GM23248 (cell line): ENCODE measurements around the gene WFS1. TPM values are rescaled to one million over a fixed set of nuclear protein-coding genes. Genes with fewer than 3 reads are reported as not detected.

ENCODE experiments used
- DNase-seq: peaks from one replicate; pipeline ENCODE4 v3.0.0-alpha.2; 2015
- H2AFZ ChIP-seq: fragments of 200-600 bp; sonication (generic); 2 replicates; pipeline ENCODE4 v1.6.1; 2016; ENCODE audit warnings: antibody characterized with exemption
- H3F3A ChIP-seq: fragments of 200-600 bp; sonication (generic); 2 replicates; pipeline ENCODE4 v1.6.1; 2016; ENCODE audit warnings: mild to moderate bottlenecking, antibody characterized with exemption, mixed run types; ENCODE audit not compliant: insufficient read depth
- H3K27ac ChIP-seq: fragments of 200-600 bp; sonication (generic); 2 replicates; pipeline ENCODE4 v1.5.1; 2016; ENCODE audit warnings: mild to moderate bottlenecking
- H3K27me3 ChIP-seq: fragments of 200-600 bp; sonication (generic); replicated peaks from 2 replicates; pipeline ENCODE4 v1.6.1; 2016; ENCODE audit warnings: mild to moderate bottlenecking; ENCODE audit not compliant: insufficient read depth
- H3K36me3 ChIP-seq: fragments of 200-600 bp; sonication (generic); 2 replicates; pipeline ENCODE4 v1.6.1; 2016; ENCODE audit warnings: low read depth, mild to moderate bottlenecking
- H3K4me1 ChIP-seq: fragments of 200-600 bp; sonication (generic); 2 replicates; pipeline ENCODE4 v1.6.1; 2016; ENCODE audit warnings: mild to moderate bottlenecking; ENCODE audit not compliant: insufficient read depth
- H3K4me2 ChIP-seq: fragments of 200-600 bp; sonication (generic); one replicate; pipeline ENCODE4 v1.6.1; 2016; ENCODE audit warnings: mild to moderate bottlenecking; ENCODE audit not compliant: unreplicated experiment
- H3K4me3 ChIP-seq: fragments of 200-600 bp; sonication (generic); 2 replicates; pipeline ENCODE4 v1.5.1; 2016; ENCODE audit warnings: mild to moderate bottlenecking
- H3K79me2 ChIP-seq: fragments of 200-600 bp; sonication (generic); 2 replicates; pipeline ENCODE4 v1.6.1; 2016; ENCODE audit warnings: mild to moderate bottlenecking; ENCODE audit not compliant: insufficient read depth
- H3K9ac ChIP-seq: fragments of 200-600 bp; sonication (generic); 2 replicates; pipeline ENCODE4 v1.6.1; 2016; ENCODE audit warnings: mild to moderate bottlenecking
- H3K9me2 ChIP-seq: fragments of 200-600 bp; sonication (generic); 2 replicates; pipeline ENCODE4 v1.6.1; 2016; ENCODE audit warnings: mixed run types, mild to moderate bottlenecking, moderate library complexity; ENCODE audit not compliant: insufficient read depth
- H3K9me3 ChIP-seq: fragments of 200-600 bp; sonication (generic); one replicate; pipeline ENCODE4 v1.6.1; 2017; ENCODE audit warnings: low read depth
- H4K20me1 ChIP-seq: fragments of 200-600 bp; sonication (generic); 2 replicates; pipeline ENCODE4 v1.6.0; 2016; ENCODE audit not compliant: insufficient read depth
- EZH2 ChIP-seq: fragments of 200-600 bp; sonication (generic); IDR thresholded peaks from 2 replicates; pipeline ENCODE4 v1.6.1; 2018; ENCODE audit warnings: antibody characterized with exemption, mild to moderate bottlenecking; ENCODE audit not compliant: insufficient read depth, poor library complexity, severe bottlenecking
- EZH2phosphoT487 ChIP-seq: fragments of 200-600 bp; sonication (generic); IDR thresholded peaks from 2 replicates; pipeline ENCODE4 v1.6.1; 2018; ENCODE audit warnings: antibody characterized with exemption, moderate library complexity, mild to moderate bottlenecking, low read depth; ENCODE audit not compliant: insufficient read depth
- WGBS, 2 experiments: methylation state at CpG; one replicate each; pipeline ENCODE4 v1.1.6; 2015 to 2017; ENCODE audit warnings: low lambda C conversion rate in 2 of 2, low coverage in 1 of 2; ENCODE audit errors: missing lambda C conversion rate in 2 of 2; 5-methylcytosine and 5-hydroxymethylcytosine counted together
- in situ Hi-C: fragments of 300-500 bp; cut with MboI; formaldehyde crosslinking; loops from 2 replicates; pipeline ENCODE4 v1.15.0; 2020
- polyA plus RNA-seq: library from polyadenylated mRNA; unstranded; fragments of >200 nt; fragmentation: Nextera tagmentation; extraction: Ambion mirVana; gene quantifications from 2 replicates; pipeline ENCODE4 v1.2.1, GENCODE V29; 2016
- total RNA-seq: library from RNA; depleted of rRNA; stranded (reverse); fragments of >200 nt; shearing (Covaris generic); gene quantifications from 2 replicates; pipeline ENCODE4 v1.2.3, GENCODE V29; 2014

The WFS1 gene
- total and polyA plus RNA-seq, 2 experiments from 2014 or later: 24.2 to 24.4 TPM

DNA sequence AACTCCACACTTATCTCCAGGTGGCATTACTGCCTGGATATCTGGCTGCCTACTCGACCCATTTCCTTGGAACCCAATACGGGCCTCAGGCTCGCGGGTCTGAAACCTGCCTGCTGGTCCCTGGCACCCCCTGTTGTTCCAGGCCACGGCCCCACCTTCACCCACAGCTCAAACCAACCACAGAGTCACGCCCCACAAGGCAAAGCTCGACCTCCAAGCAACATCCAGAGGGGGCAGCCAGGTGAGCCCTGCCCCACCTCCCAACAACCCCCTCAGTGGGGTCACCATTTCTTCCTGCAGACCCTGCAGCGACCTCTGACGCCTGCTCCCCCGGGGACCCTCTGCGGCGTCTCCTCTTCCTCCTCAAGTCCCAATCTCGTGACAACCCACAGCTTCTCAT is 76.2 kb downstream of the WFS1 start:
- no peak overlapping the region for H3K4me2 ChIP-seq

DNA sequence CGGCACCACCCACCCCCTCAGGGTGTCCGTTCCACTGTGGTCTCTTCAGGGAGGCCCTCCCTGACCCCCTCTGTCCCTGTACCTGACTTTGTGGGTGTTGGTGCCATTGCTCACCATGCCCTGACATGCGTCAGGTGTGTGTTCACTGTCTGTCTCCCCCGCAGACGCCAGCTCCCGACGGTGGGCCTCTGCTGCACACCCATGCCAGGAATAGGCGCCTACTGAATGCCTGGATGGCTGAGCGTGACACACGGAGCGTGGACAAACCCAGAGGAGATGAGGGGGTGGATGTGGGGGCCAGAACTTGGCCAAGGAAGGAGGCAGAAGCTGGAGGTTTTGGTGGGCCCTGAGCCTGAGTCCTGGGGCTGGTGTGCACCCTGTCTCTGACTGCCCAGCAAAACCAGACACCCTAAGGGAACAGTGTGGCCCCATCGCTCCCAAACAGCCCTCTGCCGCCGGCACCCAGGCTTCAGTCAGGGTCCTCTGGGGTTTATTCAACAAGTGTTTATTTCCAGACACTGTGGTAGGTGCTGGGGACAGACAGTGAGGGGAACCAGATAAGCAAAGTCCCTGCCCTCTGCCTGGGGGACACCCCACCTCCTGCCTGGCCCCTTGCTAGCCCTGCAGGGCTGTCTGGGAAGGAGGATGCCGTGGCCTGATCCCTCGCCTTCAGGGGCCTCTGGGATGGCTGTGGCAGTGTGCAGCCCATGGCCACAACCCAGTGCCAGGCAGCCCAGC is 76.9 kb downstream of the WFS1 start:
- H3K9me3 ChIP-seq: no peaks in the 10 kb centered on the region
- no peak overlapping the region for H3K4me2 ChIP-seq
- H3K9ac ChIP-seq: no peak overlapping the region
- no peaks in the 10 kb centered on the region for H3K9me2 ChIP-seq
- peaks cover 5% of the 10 kb centered on the region; the same call in 1 of the 2 replicates for H3K27me3 ChIP-seq
- H3K4me1 ChIP-seq: peaks cover 7% of the 10 kb centered on the region; the same call in 1 of the 2 replicates
- H2AFZ ChIP-seq: no peak overlapping the region
- no peaks in the 10 kb centered on the region for H3K79me2 ChIP-seq
- H3F3A ChIP-seq: peaks cover 12% of the 10 kb centered on the region
- TF ChIP-seq EZH2phosphoT487 (no peak), EZH2 (no peak)
- WGBS, 2 experiments: 59 to 63% methylated on average over 16 of the region's 16 CpGs
- H3K27ac ChIP-seq: no peak overlapping the region
- H3K36me3 ChIP-seq: no peaks in the 10 kb centered on the region
- no peak for DNase-seq
- H4K20me1 ChIP-seq: no peaks in the 10 kb centered on the region
- in situ Hi-C loops: no loop called here
- no peak overlapping the region for H3K4me3 ChIP-seq

More for the DNA sequence above, 76.2 kb downstream of the WFS1 start:
- H2AFZ ChIP-seq: no peak overlapping the region
- no peaks in the 10 kb centered on the region for H3K9me3 ChIP-seq
- H3K27me3 ChIP-seq: peaks cover 5% of the 10 kb centered on the region
- WGBS, 2 experiments: 58 to 61% methylated on average over 13 of the region's 13 CpGs
- peaks cover 12% of the 10 kb centered on the region for H3F3A ChIP-seq
- no peak for DNase-seq
- no peaks in the 10 kb centered on the region for H3K36me3 ChIP-seq
- no peaks in the 10 kb centered on the region for H3K79me2 ChIP-seq
- no peaks in the 10 kb centered on the region for H4K20me1 ChIP-seq
- no peak overlapping the region for H3K27ac ChIP-seq
- TF ChIP-seq EZH2: no peak
- TF ChIP-seq EZH2phosphoT487: no peak
- H3K4me3 ChIP-seq: no peak overlapping the region
- peaks cover 7% of the 10 kb centered on the region; the same call in 1 of the 2 replicates for H3K4me1 ChIP-seq
- H3K9me2 ChIP-seq: no peaks in the 10 kb centered on the region
- in situ Hi-C loops: no loop called here
- no peak overlapping the region for H3K9ac ChIP-seq

DNA sequence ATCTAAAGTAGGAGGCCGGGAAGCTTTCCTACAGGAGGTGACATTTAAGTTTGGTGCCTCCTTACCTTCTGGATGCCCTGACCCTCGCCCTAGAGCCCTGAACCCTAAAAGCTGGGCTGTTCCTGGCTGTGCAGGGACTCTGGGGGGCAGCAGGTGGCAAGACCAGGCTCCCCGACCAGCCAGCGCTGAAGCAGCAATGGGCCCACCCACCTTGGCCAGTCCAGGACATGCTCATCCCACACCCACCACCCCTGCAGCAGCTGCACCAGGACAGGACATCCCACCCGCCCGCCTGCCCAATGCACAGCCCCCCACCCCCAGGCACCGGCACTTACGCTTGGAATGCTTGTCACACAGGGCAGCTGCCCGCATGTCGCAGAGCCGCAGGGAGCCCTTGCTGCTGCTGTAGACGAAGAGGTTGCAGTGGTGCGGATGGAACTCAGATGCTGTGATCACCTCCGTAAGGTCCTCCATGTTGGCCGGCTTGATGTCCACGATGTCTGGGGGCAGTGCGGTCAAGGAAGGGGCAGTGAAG is 77.9 kb downstream of the WFS1 start:
- in situ Hi-C loops: no loop called here
- no peaks in the 10 kb centered on the region for H3K9me3 ChIP-seq
- H4K20me1 ChIP-seq: no peaks in the 10 kb centered on the region
- H2AFZ ChIP-seq: no peak overlapping the region
- no peak overlapping the region for H3K4me2 ChIP-seq
- no peaks in the 10 kb centered on the region for H3K36me3 ChIP-seq
- H3K4me3 ChIP-seq: no peak overlapping the region
- peaks cover 12% of the 10 kb centered on the region for H3F3A ChIP-seq
- peaks cover 5% of the 10 kb centered on the region; the same call in 1 of the 2 replicates for H3K27me3 ChIP-seq
- DNase-seq: no peak
- peaks cover 7% of the 10 kb centered on the region; the same call in 1 of the 2 replicates for H3K4me1 ChIP-seq
- H3K27ac ChIP-seq: no peak overlapping the region
- H3K79me2 ChIP-seq: no peaks in the 10 kb centered on the region
- H3K9me2 ChIP-seq: no peaks in the 10 kb centered on the region
- TF ChIP-seq EZH2 (no peak), EZH2phosphoT487 (no peak)
- no peak overlapping the region for H3K9ac ChIP-seq
- 57 to 73% methylated on average over 12 to 17 of the region's 17 CpGs for WGBS, 2 experiments

DNA sequence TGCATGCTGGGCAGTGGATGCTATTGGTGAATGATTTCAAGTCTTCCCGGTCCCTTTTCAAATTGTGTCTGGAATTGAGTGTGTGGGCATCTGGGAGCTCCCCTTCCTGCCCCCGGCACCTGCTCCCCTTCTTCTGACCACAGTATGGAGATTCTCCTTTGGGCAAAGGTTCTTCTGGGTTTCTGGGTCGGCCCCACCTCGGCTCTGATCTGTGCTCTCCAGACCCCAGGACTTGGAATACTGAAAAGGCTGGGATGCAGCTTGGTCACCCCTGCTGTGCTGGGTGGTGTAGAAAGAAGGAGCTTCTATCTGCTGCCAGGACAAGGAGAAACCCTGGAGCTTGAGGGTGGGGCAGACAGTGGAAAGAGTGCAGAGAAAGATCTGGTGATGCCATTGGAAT is 78.8 kb downstream of the WFS1 start:
- Histone ChIP-seq H3K9me2 (no peaks in the 10 kb centered on the region), H3K9me3 (no peaks in the 10 kb centered on the region), H2AFZ (no peak overlapping the region), H3K27ac (no peak overlapping the region), H3K36me3 (no peaks in the 10 kb centered on the region), H3K9ac (no peak overlapping the region), H3K27me3 (peaks cover 5% of the 10 kb centered on the region; the same call in 1 of the 2 replicates), H3K4me3 (no peak overlapping the region), H3F3A (peaks cover 6% of the 10 kb centered on the region), H4K20me1 (no peaks in the 10 kb centered on the region), H3K79me2 (no peaks in the 10 kb centered on the region), H3K4me2 (no peak overlapping the region), H3K4me1 (peaks cover 7% of the 10 kb centered on the region; the same call in 1 of the 2 replicates)
- no peak for TF ChIP-seq EZH2phosphoT487
- no peak for TF ChIP-seq EZH2
- 46 to 58% methylated on average over 4 of the region's 4 CpGs for WGBS, 2 experiments
- DNase-seq: no peak
- in situ Hi-C loops: no loop called here
